GM21447 (cell line): Measurements from ENCODE around the gene ABCG1.

Experiments used
- ATAC-seq: cut with Tn5 transposase; IDR thresholded peaks from one replicate; pipeline ENCODE4 v1.9.1; 2021; ENCODE audit not compliant: unreplicated experiment

ABCG1 gene

DNA sequence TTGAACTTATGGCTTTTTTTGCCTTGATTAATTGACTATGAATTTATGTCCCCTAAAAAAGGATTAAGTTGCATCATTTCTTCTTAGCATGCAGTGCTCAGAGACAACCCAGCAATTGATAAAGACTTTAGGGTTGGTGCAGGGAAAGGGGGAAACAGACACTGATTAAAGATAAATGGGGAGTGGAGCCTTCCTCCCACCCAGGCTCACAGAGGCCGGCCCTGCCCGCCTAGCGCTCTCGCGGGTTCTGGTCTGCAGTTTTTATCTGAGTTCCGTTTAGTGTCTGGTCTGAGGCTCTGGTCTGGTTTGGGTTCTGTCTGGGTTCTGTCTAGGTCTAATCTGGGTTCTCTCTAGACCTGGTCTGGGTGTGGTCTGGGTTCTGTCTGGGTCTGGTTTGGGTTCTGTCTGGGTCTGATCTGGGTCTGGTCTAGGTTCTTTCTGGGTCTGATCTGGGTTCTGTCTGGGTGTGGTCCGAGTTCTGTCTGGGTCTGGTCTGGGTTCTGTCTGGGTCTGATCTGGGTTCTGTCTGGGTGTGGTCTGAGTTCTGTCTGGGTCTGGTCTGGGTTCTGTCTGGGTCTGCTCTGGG lies 48.1 kb downstream of the ABCG1 start:
- ATAC-seq, result no peak

DNA sequence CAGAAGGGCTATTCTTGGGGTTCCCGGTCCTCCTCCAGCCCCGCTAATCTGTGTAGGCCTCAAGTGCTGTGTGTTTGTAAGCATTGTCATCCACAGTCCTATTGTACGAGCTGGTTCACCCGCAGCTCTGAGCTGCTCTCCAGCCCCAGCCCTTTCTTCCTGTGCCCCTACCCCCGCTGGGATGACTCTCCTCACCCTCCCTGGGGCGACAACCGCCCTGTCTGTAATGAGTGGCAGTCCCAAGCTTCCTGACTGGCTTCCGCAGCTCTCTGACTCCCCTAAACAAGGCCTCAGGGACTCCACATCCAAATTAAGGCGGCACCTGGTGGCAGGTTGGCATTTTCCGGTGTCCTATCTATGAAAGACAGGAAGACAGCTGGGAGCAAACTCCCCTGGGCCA lies 50.4 kb downstream of the ABCG1 start:
- ATAC-seq, result no peak

DNA sequence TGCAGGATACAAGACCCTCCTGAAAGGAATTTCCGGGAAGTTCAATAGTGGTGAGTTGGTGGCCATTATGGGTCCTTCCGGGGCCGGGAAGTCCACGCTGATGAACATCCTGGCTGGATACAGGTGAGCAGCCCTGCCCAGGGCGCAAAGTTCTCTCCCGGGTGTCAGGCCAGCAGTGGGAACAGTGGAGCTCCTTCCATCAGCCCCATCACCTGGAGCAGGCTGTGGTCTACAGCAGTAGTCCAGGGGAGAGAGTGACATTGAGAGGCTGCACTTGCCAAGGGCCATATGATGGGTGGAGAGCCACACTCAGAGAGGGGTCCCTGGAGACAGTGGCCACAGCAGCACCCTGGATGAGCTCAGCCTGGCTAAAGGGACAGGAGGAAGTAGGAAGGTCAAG lies 52.1 kb downstream of the ABCG1 start:
- ATAC-seq, result no peak

DNA sequence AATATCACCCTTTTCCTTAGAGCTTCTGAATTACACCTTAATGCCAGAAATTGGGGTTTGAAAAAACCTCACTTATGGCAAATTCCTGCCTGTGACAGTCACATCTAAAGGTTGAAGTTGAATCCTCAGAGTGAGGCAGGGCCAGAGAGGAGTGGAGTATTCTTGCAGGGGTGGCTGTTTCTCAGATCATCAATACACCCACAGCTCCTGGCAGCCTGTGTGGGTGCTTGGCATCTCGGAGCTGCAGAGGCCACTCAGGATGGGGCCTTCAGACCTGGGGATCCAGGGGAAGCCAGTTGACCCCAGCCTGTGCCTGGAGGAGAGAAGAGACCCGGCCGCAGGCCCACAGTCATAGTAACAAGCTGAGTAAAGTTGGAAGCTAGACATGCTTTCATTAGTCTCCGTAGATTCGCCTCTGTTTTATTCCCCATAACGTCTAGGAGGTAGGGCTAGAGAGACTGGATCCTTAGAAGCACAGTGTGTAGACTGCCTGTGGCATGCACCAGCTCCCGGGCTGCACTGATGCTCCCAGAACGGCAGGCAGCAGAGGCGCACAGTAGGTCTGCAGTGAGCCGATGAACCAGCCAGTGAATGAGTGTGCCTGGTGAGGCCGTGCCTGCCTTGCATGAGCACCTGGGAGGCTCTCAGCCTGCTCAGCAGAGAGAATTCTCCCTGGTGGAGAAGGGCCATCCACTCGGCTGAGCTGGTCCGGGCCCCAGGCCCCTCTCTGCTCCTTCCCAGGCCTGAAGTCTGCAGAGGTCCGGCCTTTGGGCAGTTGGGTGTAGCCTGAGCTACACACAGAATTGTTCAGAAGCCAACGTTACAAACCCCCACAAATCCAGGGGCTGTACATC lies 53.4 kb downstream of the ABCG1 start:
- ATAC-seq, result no peak

DNA sequence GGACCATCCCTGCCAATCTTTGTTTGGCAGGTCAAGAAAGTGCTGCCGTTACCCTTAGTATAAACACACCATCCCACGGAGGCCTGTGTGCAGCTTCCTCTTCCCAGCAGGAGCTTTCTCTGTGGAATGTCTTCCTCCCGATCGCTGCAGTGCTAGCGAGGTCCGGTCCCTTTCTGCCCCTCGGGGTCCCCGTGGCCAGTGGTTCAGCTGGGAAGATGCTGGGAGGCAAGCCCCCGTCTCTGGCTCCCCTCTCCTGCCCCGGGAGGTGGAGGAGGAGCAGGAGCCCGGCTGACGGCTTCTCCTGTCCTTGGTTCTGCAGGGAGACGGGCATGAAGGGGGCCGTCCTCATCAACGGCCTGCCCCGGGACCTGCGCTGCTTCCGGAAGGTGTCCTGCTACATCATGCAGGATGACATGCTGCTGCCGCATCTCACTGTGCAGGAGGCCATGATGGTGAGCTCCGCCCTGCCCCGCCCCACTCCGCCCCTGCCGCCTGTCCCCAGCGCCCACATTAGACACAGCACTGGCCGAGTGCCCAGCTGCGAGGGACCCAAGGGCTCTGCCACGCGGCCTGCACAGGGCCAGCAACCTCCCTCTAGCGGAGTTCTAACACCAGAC lies 54.2 kb downstream of the ABCG1 start:
- no peak for ATAC-seq

DNA sequence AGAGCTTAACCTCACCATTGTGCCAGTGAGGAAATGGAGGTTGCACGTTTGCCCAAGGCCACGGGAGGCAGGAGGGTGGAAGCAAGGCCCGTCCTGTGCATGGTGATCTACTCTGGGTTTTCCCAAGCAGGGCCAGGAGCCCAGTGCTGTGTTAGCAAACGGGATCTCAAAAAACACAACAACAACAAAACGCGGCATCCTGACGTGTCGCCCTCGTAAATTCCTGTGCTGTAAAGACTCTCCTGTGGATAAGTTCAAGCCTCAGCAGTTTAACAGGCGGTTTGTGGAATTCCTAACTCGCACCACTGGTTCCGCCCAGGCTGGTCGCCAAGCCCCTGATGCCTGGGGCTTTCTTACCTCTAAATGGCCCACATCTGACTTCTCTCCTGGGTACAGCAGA lies 57.1 kb downstream of the ABCG1 start:
- ATAC-seq, result no peak

DNA sequence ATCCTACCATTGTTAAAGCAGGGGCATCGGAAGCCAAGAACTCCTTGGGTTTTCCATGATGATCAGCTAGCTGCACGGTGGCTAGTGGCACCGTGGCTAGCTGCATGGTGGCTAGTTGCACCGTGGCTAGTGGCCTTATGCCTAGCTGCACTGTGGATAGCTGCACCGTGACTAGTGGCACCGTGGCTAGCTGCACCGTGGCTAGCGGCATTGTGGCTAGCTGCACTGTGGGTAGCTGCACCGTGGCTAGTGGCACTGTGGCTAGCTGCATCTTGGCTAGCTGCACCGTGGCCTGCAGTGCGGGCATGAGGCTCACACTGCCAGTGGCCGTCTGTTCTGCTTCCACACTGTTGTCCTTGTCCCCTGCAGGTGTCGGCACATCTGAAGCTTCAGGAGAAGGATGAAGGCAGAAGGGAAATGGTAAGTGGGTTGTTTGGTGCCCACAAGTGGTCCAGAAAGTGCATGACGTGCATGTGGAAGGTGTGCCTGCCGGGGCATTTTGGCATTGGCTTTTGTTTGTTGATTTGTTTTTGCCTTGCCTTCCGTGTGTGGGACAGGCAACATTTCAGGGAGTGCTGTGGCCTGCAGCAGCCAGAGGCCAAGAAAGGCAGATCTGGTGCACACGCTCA lies 57.7 kb downstream of the ABCG1 start:
- ATAC-seq, result no peak

DNA sequence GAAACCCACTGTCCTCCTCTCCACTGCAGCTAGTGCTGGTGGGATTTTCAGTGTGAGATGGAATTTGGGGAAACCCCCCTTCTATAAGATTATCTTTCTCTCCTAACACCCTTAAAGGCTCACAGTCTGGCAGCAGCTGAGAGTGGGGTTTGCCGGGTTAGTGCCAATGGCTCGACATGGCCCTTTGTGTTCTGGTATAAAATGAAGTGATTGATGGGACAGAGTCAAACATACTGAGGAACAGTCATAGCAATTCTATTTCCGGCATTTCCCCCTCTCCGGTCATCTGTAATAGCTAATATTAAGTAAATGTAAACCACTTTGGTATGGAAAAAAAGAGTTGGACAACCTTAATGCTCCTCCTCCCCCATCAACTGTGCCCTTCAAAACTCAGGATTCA lies 58.7 kb downstream of the ABCG1 start:
- ATAC-seq, result no peak

DNA sequence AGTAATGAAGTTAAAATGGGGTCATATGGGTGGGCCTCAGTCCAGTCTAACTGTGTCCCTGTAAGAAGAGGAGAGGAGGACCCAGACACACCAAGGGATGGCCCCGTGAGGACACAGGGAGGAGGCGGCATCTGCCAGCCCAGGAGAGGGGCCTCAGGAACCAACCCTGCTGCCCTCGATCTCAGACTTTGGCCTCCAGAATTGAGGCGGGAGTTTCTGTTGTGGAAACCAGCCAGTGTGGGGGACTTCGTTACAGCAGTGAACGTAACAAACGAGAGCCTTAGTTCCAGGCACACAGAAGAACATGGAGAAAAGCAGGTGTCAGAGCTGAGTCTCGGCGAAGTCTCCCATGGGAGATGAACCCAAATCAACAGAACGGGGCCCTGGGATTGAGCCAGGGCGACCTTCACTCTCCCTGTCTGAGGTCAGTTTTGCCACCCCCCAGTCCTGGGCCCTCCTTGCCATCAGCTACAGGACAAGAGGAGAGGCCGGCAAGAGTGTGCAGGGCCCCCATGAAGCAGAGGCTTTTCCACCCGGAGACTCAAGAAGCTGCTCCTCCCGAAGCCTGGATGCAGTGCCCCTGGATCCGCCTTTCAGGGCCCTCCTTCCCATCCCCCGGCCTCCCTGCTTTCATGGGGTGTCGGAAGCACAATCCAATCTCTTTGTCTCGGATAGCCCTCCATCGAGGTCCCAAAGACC lies 59.7 kb downstream of the ABCG1 start:
- no peak for ATAC-seq

DNA sequence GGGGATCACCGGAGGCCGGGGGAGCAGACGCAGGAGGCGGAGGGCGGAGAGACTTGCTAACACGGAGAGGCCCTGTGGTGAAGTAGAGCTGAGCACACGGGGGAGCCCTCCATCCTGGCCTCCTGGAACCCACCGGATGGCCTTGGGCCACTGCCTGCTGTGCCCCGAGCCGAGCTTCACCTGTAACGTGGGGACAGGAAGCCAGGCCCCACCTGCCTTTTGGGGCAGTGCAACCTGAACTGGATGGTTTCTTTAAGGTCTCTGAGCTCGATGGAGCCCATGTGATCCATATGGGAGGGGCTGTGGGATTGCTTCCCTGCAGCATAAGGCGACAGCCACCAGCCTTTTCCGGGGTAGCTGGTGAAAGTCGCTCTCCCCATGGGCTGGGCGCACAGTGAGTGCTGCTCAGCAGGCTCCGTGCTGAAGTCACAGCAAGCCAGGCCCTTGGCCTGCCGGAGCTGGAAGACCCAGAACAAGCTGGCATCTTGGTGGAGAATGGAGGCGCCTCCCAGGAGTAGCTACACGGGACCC lies 60.5 kb downstream of the ABCG1 start:
- no peak for ATAC-seq

DNA sequence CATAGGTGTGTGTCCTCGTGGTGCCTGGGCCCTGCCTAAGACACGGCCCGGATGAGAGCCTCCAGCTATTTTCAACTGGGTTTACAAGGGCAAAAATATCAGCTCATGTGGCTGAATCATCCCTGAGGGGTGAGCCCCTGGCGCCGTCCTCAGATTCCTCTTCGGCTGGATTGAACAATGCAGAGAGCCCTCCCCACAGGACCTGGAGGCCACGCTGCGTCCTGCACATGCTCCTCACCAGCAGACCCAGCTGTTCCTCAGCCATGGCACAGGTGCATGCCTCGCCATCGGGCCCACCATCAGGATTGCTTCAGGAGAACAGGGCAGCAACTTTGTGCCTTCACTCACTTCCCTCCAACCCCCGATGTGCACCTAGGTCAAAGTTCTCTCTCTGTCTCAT lies 60.9 kb downstream of the ABCG1 start:
- no peak for ATAC-seq

DNA sequence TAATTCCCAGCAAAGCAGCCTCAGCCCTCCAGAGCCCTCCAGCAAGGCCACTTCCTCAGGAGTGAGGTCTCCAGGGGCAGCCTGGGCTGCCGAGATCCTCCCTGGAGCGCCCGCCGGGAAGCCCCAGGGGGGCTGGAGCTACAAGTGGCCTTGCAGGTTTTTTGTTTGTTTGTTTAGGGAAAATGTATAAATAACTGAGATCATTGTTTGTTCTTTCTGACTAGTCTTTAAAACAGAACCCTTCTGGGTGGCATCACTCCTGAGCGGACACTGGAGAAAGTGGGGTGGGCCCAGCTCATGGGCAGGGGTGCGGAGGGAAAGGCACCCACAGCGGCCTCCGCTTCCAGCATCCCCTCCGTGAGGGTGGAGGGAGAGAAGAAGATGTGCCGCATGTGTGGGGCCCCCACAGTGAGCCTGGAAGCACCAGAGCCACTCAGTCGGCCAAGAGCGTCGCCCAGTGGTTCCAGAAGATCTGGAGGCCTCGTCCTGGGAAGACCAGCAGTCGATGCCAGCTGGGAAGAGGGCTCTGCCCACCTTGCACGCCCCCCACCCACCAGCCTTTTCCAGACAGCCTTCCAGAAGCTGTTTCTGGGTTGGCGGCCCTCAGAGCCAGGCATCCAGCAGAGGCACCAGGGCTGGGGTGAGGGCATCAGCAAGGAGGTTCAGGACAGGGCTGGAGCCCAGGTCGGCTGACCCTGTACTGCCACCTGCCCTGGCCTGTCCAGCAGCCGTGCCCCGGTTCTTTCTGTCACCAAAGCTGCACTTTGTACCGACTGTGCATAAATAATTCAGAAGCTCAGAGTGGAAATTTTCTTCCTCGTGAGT lies 61.6 kb downstream of the ABCG1 start:
- no peak for ATAC-seq

DNA sequence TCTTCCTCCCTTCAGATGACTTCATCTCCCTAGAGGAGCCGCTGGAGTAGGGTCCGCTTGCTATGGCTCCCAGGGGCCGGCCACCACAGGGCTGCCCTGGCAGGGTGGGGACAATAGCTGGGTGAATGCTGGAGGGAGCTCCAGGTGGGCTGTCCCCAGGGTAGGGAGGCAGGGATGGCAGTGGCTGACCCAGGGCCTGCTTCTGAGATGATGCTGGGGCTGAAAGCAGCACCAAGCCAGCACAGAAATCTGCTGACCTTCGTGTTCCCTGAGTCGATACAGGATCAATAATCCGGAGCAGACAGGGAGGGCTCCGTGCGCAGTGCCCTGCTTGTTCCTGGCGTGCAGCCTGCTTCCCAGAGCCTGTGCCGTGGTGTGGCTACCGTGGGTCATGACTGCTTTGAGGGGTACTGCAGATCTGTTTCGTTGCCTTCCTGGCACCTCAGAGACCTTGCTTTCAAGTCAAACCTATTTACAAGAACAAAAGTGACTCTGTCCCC lies 62.3 kb downstream of the ABCG1 start:
- ATAC-seq, result no peak

DNA sequence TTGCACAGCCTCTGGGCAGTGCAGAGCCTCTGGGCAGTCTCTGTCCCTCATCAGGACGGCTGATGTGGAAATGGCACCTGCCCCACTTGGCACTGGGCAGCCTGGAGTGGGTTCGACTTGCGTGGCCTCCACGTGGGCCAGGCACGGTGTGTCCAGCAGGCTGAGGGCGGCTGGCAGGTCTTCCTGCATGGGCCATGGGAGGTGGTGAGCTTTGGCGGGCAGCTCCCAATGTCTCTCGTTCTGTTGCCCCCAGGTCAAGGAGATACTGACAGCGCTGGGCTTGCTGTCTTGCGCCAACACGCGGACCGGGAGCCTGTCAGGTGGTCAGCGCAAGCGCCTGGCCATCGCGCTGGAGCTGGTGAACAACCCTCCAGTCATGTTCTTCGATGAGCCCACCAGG lies 63.1 kb downstream of the ABCG1 start:
- ATAC-seq, result no peak

DNA sequence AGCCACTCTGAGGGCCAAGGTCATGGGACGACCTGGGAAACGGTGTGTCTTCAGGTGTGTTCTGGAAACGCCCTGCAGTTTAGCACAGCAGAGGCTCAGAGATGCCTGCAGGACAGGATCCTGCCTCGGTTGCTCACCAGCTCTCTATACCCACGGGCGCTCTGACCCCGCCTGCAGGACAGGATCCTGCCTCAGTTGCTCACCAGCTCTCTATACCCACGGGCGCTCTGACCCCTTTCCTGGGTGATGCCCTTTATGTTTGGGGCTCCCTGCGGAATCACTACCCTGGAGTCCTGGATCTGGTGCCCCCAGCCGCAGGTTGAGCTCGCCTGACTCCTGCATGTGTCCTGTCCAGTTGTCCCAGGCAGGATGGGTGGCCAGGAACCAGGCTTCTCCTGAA lies 63.8 kb downstream of the ABCG1 start:
- ATAC-seq, result no peak

DNA sequence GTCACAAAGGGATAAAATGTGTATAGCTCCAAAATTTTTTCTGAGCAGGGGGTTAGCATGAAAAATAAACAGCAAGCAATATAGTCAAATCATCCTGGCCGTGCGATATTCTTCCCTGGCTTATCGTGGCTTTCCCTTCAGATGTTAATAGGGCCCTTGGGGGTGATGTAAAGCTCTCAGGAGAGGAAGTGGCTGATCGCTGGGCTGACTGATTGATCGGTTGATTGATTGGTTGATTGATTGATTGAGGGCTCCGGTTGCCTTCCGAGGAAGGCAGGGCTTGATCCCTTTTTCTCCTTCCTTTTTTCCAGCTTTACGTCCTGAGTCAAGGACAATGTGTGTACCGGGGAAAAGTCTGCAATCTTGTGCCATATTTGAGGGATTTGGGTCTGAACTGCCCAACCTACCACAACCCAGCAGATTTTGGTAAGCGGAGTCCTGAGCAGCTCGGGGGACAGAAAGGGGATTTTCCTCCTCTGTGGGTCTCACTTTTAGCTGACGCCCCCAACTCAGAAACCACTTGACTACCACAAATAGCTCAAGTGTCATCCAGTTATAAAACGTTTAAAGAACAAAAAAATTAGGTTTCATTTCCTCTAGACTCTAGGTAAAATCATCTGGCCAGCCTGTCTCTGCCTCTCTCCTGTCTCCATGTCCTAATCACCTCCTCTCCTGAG lies 66.8 kb downstream of the ABCG1 start:
- ATAC-seq, result no peak

DNA sequence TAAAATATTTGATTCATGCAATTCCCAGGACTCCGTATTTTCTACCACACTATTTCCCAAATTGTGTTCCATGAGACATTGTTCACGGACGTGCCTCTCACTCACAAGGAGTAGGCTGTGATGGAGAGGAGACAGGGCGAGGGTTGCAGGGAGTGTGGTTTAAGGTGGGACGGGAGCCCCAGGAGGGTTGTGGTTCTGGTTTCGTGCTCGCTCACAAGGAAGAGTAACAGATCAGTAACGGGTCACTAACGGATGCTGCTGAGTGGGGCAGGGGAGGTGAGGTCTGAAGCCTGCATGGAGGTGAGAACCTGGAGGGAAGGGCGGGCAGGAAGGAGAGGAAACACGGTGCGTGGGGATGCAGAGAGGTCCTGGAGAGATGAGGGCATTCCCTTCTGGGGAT lies 67.5 kb downstream of the ABCG1 start:
- ATAC-seq, result no peak

DNA sequence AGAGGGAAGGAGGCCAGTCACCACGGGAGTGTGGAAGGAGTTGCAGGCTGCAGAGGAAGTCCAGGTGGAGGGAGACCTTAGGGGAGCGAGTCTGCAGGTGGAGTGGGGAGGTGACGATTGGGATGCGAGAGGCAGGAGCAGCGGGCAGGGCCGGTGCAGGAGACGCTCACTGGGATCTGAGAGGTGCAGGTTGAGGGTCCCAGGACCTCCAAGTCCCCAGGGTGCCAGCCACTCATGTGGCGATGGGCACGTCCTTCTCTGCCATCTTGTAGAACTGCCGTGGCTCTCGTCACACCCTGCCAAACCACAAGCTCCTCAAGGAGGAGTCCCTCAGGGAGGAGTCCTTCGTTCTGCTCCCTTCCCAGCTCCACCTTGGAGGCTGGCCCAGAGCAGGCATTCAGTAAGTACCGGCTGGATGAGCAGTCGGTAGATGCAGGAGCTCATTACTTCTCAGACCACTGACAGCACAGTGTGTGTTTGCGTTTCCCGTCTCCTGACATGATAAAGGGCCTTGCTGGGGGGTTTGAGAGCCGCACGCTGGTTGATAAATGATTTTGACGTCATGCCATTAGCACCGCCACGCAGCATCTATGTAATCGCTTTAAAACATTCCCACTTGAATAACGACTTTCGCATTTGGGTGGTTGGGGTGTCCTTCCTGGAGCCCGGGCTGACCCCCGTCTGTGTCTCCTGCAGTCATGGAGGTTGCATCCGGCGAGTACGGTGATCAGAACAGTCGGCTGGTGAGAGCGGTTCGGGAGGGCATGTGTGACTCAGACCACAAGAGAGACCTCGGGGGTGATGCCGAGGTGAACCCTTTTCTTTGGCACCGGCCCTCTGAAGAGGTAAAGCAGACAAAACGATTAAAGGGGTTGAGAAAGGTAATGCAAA lies 68.5 kb downstream of the ABCG1 start:
- no peak for ATAC-seq
